SK-N-DZ (cell line): ENCODE measurements around the gene TMEM270.

Source experiments
- DNase-seq: peaks from one replicate; pipeline ENCODE4 v3.0.0-alpha.2; 2015; ENCODE audit warnings: low spot score

The TMEM270 gene

GRCh38 chr7:73885975-73886798, 25.2 kb downstream of the TMEM270 start:
- no peak for DNase-seq

GRCh38 chr7:73887762-73888161, 26.8 kb downstream of the TMEM270 start:
- no peak for DNase-seq

- DNase-seq = no peak
These were observed 28.0 kb downstream of the TMEM270 start for GRCh38 chr7:73888959-73889358.

- DNase-seq = no peak
These were observed 29.7 kb downstream of the TMEM270 start for GRCh38 chr7:73890555-73891147.

- no peak for DNase-seq
These were observed 30.4 kb downstream of the TMEM270 start for GRCh38 chr7:73891178-73891885.

- DNase-seq = no peak
These were observed 31.3 kb downstream of the TMEM270 start for GRCh38 chr7:73892003-73892999.

- DNase-seq = no peak
These were observed 32.6 kb downstream of the TMEM270 start for GRCh38 chr7:73893342-73894101.

- DNase-seq = no peak
These were observed 33.2 kb downstream of the TMEM270 start for GRCh38 chr7:73894166-73894565.

- no peak for DNase-seq
These were observed 34.0 kb downstream of the TMEM270 start for GRCh38 chr7:73894733-73895551.

- DNase-seq = no peak
These were observed 34.7 kb downstream of the TMEM270 start for GRCh38 chr7:73895626-73896025.

- no peak for DNase-seq
These were observed 35.5 kb downstream of the TMEM270 start for GRCh38 chr7:73896454-73896853.

- DNase-seq = no peak
These were observed 38.8 kb downstream of the TMEM270 start for GRCh38 chr7:73899731-73900142.

GRCh38 chr7:73900286-73900685, 39.3 kb downstream of the TMEM270 start:
- no peak for DNase-seq

GRCh38 chr7:73901231-73901822, 40.4 kb downstream of the TMEM270 start:
- no peak for DNase-seq

GRCh38 chr7:73901823-73902597, 41.1 kb downstream of the TMEM270 start:
- no peak for DNase-seq

GRCh38 chr7:73903321-73904218, 42.6 kb downstream of the TMEM270 start:
- DNase-seq = no peak
